NCI-H1436 treated with DMSO at 0.1 percent for 48 hours (cell line): ENCODE data around the gene ITGA2.
"Not testable (repeated sequence)": the region's sequence is repeated elsewhere in the genome, so short reads cannot be mapped to it uniquely, and the experiment has no call there.

ENCODE experiments used
- DNase-seq: peaks from one replicate; lab custom pipeline; 2025; lab: John Stamatoyannopoulos, UW

ITGA2 gene

GRCh38 chr5:52989025-52989780 is at the start of gene ITGA2:
Gene ITGA2, plus strand, starts transcription at chr5:52989352. Its CDS starts 117 bp downstream, at chr5:52989469.
- no peak for DNase-seq

DNA sequence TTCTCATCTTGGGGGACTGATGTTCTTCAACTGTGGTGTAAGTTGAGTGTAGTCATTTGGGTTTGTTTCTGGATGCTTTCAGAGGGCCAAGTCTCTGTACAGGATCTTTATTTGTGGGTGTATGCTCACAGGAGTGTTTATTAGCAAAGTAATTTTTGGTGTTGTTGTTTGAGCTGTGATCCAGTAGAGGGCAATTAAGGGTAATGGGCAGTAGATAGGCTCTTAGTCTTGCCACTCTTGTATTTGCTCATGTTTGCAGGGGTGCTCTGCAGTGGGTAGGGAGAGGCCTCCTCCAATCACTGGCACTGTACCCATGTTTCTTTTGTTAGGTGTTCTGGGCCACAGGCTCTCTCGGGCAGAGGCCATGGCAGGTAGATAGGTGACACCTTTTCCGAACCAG is 45.9 kb upstream of the ITGA2 start:
- no peak for DNase-seq

- DNase-seq = no peak
Observed at GRCh38 chr5:52943808-52944207, 45.3 kb upstream of the ITGA2 start.

- DNase-seq = no peak
Observed at GRCh38 chr5:52945040-52945439, 44.1 kb upstream of the ITGA2 start.

DNA sequence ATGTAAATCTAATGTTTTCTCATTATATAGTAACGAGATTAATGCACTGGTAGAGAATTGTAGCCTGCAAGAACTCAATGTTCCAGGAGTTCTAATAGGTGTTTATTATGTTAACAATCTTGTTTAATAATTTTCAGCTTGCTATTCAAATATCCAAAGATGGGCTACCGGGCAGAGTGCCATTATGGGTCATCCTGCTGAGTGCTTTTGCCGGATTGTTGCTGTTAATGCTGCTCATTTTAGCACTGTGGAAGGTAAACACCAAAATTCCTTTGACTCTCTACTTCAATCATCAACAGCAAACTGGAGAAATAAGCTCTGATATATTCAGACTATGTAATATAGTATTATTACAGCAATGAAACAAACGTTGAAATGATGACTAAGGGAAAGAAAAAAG is 41.9 kb upstream of the ITGA2 start:
- DNase-seq = no peak

DNA sequence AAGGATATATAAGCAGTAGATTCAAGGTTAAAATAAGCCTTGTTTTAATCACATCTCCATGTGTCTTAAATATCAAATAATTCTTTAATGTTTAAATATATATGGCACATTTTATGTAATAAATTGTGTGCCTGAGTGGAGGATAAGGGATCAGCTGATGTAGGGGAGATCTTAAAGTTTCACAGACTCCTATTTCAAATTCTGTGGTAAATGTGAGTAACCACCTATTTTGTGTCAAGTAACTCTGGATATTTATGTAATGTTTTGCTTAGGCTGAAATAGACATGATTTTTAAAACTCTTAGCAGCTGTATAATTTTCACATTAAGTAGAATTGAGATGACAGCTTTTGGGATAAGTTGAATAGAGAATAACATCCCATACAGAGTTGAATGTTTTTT is 41.3 kb upstream of the ITGA2 start:
- DNase-seq = no peak

GRCh38 chr5:52948418-52949076 is 40.6 kb upstream of the ITGA2 start:
- peak; percentile 5 for DNase-seq

DNA sequence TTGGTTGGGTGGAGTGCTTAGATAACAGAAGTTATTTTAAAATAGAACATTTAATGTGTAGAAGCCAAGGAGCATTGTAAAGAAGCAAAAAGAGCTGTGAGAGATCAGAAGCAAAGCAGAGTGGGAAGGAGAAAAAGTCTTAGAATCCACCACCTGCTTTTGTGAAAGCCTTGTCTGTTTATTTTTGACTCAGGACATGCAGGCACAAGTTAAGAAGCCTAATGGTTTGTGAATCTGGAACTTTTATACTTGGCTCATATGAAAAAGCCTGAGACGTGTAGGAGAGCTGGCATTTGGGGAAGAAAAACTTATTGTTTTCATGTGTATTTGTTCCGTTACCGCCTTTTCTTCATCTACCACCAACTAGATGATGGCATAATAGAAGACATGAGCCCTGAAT is 38.5 kb upstream of the ITGA2 start:
- DNase-seq = no peak

DNA sequence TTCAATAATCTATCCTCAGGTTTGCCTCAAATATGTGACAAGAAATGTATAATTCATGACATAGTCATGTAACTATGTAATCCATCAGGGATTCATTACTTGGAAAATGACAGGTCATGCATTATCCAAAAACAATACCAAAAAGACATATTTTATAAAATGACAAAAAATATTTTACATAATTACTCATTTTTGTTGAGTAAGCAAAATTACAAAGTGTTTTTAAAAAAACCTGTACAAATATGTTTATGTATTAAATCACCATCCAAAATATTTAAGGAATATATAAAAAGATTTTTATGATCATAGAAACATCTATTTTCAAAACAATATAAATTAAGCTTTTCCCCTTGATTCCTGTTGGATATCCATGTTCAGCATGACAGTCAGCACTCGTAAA is 36.7 kb upstream of the ITGA2 start:
- DNase-seq = no peak

GRCh38 chr5:52956014-52956413 is 33.1 kb upstream of the ITGA2 start:
- DNase-seq = no peak

DNA sequence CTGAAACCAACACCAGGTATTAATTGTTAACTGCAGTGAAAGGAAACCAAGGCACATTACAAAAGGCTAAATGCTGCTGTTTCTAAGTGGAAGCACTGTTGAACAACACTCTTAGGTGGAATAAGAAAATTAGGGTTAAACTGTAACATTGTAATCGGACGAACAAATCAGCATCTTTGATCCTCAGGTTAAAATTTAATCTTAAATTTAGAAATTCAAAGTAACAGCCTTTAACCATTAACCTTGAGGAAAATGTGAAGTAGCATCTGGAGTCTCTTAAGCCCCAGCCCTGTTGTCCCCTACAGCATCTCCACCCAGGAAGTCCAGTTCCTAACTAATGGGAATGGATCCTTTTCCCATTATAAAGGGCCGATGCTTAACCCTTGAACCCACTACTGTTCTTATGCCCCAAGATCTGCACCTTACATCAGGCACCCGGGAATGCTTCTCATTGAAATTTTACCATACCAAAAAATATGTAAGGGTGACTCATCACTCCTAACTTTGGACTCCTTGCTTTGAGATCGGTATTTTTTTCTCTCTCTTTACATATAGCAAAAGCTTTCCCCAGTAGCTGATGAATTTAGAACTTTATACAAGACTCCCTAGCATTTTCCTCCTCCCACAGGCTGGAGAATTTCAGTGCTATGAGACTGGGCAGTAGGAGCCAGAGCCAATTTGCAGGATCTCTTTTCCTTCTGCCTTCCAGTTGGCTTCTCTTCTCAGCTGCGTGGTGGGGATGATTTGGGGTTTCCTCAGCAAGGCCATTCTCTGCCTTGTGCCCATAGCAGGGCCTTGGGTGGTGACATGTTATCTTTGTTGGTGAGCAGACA is 32.0 kb upstream of the ITGA2 start:
- no peak for DNase-seq

DNA sequence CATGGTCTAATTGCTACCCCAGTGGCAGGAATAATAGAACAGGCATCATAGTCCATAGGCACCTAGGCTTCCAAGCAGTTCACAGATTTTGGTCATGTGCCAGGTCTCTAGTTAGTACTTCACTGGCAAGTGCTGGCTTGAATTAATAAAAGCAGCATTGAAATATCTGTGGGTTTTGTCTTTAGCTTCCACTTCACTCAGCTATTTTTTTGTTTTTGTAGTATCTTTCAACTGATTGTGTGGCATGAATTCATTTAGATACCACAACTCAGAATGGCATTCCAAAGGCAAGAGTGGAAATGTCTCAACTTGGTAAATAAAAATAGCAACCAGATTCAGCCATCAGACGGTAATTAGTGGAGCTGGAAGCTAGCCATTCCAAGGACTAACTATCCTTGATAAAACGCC is 27.9 kb upstream of the ITGA2 start:
- DNase-seq = no peak

DNA sequence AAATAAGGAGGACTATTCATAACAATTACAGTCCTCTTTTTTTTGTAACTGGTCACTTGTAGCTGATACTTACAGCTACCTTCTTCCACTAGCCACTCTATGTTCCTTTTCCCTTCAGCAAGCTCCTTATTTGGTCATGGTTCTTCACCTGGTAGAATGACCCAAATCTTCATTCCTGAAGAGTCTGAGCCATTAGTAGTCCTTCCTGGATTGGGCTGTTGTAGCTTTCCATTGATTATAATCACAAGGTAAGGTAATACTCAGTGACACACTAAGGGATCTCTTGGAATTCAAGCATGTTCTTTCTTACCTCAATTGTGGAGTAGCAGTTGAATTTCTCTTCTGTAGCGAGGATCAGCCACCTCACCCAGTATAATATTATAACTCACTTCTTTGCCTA is 25.5 kb upstream of the ITGA2 start:
- no peak for DNase-seq

GRCh38 chr5:52964138-52964537 is 25.0 kb upstream of the ITGA2 start:
- no peak for DNase-seq

GRCh38 chr5:52976157-52976556 is 13.0 kb upstream of the ITGA2 start:
- not testable (repeated sequence) for DNase-seq

- no peak for DNase-seq
Observed at GRCh38 chr5:52977264-52977897, 11.8 kb upstream of the ITGA2 start.

DNA sequence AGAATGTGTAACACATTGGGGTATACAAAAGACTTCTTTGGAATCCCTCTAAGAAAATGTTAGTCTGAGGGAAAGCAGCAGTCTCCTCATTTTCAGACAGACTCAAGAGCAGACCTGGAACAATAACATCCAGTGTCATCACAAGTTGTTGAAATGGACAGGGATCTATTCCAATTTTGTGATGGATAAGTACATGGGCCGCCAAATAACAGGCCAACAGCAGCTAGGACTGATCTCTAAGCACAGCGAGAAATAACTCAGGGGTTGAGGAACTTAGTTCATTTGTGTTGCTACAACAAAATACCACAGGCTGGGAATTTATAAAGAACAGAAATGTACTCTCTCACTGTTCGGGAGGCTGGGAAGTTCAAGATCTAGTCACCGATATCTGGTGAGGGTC is 7.6 kb upstream of the ITGA2 start:
- no peak for DNase-seq

- DNase-seq = no peak
Observed at GRCh38 chr5:52983731-52984636, 5.2 kb upstream of the ITGA2 start.

- no peak for DNase-seq
Observed at GRCh38 chr5:52985306-52985705, 3.8 kb upstream of the ITGA2 start.

DNA sequence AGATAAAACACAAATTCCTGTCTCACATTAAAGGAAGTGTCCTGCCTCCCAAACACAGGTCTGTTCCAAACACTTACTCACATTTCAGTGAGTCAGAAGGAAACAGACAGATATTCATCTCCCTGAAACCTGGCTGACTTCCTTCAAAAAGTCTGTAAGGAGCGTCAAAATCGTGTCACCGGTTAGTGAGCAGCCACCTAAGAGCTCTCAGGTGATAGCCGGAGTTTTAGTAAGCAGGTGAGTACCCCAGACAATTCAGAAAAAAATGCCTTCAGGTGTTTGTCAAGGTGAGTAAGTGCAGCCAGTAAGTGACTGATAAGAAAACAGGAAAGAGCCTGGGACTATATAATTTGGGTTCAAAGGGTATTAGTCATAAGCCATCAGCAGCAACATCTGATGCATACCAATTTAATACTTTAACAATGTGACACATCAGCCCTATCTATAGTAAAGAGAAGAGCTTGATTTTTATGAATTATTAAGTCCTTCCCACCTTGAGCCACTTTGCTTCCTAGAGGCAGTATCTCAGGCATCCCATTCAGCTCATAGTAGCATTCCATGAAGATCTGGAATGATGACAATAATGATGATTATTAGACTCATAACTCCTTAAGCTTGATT is 1.3 kb upstream of the ITGA2 start:
- DNase-seq = no peak
